ENCODE data around the gene STXBP4.
"Not testable (repeated sequence)": the region's sequence is repeated elsewhere in the genome, so short reads cannot be mapped to it uniquely, and the experiment has no call there.

GRCh38 chr17:55073467-55073866 is 104.9 kb downstream of the STXBP4 start:
- not testable (repeated sequence) for TF ChIP-seq CTCF (IDR thresholded peaks at IDR 0.05); ZFX (IDR thresholded peaks at IDR 0.05; ENCODE audit: borderline replicate concordance)
